ENCODE results near the gene MARK3. TPM values are rescaled to one million over a fixed set of nuclear protein-coding genes. Genes with fewer than 3 reads are reported as not detected.

The MARK3 gene
- total RNA-seq, 1 experiment from 2014 or later, result 189 TPM

DNA sequence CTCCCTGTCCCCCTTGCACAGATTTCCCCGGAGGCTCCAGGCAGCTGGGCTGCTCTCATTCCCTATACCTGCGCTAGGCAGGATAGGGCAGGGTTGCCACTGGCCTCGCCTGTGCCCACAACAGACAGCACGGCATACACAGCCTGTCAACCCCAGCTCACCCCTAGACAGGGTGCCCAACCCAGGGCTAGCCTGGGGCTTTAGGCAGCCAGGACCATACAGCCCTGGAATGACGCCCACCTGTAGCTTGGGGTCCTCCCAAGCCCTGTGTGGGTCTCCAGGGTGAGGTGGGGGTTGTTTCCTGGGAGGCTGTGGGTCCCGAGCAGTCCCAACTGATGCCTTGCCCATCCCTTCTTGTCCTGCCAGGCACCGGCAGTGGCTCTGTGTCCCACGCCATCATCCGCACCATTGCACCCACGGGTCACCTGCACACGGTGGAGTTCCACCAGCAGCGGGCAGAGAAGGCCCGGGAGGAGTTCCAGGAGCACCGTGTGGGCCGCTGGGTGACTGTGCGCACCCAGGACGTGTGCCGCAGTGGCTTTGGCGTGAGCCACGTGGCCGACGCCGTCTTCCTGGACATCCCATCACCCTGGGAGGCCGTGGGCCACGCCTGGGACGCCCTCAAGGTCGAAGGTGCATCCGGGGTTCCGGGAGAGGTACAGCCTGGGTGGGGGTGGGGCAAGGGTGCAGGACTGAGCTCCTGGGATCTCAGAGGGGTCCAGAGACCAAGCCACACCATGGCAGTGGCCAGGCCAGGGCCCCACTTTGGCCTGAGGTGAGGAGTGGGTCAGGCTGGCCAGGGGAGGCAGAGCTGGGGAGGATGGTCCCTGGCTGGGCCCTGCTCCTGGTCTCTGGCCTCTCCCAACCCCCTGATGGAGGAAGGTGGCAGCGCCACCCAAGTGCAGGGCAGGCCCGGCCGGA lies 147.3 kb downstream of the MARK3 start:
- Histone ChIP-seq H3K27me3 (ENCODE audit: insufficient read depth, low read depth) (no peaks in the 10 kb centered on the region), H4K20me1 (ENCODE audit: insufficient read depth) (peaks cover 54% of the 10 kb centered on the region), H3K9me2 (ENCODE audit: insufficient read depth) (no peaks in the 10 kb centered on the region), H3K27ac (no peak overlapping the region), H3F3A (ENCODE audit: insufficient read depth, low read depth) (peaks cover 18% of the 10 kb centered on the region; the same call in 1 of the 2 replicates), H3K4me3 (no peak overlapping the region), H3K79me2 (ENCODE audit: low read depth) (peaks cover 44% of the 10 kb centered on the region), H3K4me2 (no peak overlapping the region), H3K4me1 (replicated peaks; ENCODE audit: insufficient read depth) (peaks cover 21% of the 10 kb centered on the region), H2AFZ (no peak overlapping the region), H3K36me3 (ENCODE audit: low read depth) (peaks cover 18% of the 10 kb centered on the region; the same call in 1 of the 2 replicates), H3K9me3 (ENCODE audit: insufficient read depth, low read depth) (no peaks in the 10 kb centered on the region)
- TF ChIP-seq, protein P1, sequence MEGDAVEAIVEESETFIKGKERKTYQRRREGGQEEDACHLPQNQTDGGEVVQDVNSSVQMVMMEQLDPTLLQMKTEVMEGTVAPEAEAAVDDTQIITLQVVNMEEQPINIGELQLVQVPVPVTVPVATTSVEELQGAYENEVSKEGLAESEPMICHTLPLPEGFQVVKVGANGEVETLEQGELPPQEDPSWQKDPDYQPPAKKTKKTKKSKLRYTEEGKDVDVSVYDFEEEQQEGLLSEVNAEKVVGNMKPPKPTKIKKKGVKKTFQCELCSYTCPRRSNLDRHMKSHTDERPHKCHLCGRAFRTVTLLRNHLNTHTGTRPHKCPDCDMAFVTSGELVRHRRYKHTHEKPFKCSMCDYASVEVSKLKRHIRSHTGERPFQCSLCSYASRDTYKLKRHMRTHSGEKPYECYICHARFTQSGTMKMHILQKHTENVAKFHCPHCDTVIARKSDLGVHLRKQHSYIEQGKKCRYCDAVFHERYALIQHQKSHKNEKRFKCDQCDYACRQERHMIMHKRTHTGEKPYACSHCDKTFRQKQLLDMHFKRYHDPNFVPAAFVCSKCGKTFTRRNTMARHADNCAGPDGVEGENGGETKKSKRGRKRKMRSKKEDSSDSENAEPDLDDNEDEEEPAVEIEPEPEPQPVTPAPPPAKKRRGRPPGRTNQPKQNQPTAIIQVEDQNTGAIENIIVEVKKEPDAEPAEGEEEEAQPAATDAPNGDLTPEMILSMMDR (conservative IDR thresholded peaks at IDR 0.05), result no peak
- no peak for TF ChIP-seq EZH2 (IDR thresholded peaks at IDR 0.05; ENCODE audit: low read depth)
- intact Hi-C loops (cut with micrococcal nuclease; ENCODE audit: unreplicated experiment), result no loop called here
- no peak for DNase-seq
- no TSS peak for BruUV-seq (replicated peaks)
- CTCF ChIA-PET, result interaction anchor here (0.6 kb wide), 1 partner anchor 423 kb away, joined by 4 read pairs; no protein-coding TSS in a partner anchor
- POLR2A ChIA-PET (ENCODE audit: unreplicated experiment), result interaction anchor here (0.6 kb wide), 1 partner anchor 11 kb away, joined by 7 read pairs; no protein-coding TSS in a partner anchor

DNA sequence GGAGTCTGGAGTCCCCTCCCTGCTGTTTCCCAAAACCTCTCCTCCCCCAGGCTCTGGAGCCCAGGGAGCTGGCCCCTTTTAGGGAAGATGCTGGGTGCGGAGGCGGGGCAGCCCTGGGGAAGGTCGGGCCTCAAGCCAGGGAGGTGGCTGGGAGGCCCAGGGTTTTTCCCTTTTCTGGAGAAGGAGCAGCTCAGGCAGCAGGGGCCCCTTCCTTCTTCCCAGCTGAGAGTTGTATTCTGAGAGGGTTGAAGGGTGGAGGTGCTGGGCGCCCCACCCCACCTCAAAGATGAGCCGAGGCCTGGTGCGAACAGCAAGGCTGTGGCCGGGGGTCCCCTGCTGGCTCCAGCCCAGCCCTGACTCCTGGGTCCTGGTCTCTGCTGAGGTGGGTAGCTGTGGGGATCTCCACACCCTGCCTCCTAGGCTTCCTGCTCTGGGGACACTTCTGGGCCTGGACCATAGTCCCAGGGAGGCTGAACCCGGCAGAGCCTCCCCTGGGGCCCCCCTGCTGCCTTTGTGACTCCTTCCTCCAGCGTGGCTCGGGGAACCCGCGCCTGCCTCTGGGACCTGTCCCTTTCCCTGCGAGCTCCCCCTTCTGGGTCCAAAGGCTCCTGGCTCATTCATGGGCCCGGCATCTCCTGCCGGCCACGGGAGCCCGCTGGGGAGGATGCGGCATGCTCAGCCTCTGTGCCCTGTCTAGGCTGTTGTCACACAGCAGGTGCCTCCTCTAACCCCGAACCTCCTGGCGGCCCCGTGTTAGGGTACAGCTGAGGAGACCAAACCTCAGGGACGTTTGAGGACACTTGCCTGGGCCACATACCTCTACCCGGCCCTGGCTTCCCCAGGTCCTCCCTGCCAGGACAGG lies 148.2 kb downstream of the MARK3 start:
- no peak overlapping the region for H3K27ac ChIP-seq
- H3K27me3 ChIP-seq (ENCODE audit: insufficient read depth, low read depth), result no peaks in the 10 kb centered on the region
- H3K36me3 ChIP-seq (ENCODE audit: low read depth), result peaks cover 18% of the 10 kb centered on the region; the same call in 1 of the 2 replicates
- H3K4me2 ChIP-seq, result no peak overlapping the region
- no peak overlapping the region for H3K4me3 ChIP-seq
- no peak overlapping the region for H2AFZ ChIP-seq
- POLR2A ChIA-PET (ENCODE audit: unreplicated experiment), result no interaction called here
- no peak for TF ChIP-seq EZH2 (IDR thresholded peaks at IDR 0.05; ENCODE audit: low read depth)
- TF ChIP-seq, protein P1 (conservative IDR thresholded peaks at IDR 0.05), result no peak
- no peaks in the 10 kb centered on the region for H3K9me2 ChIP-seq (ENCODE audit: insufficient read depth)
- H3K9me3 ChIP-seq (ENCODE audit: insufficient read depth, low read depth), result no peaks in the 10 kb centered on the region
- H3K79me2 ChIP-seq (ENCODE audit: low read depth), result peaks cover 37% of the 10 kb centered on the region
- peaks cover 24% of the 10 kb centered on the region; the same call in 1 of the 2 replicates for H3F3A ChIP-seq (ENCODE audit: insufficient read depth, low read depth)
- no TSS peak for BruUV-seq (replicated peaks)
- no peak for DNase-seq
- H4K20me1 ChIP-seq (ENCODE audit: insufficient read depth), result peaks cover 62% of the 10 kb centered on the region
- intact Hi-C loops (cut with micrococcal nuclease; ENCODE audit: unreplicated experiment), result no loop called here
- H3K4me1 ChIP-seq (replicated peaks; ENCODE audit: insufficient read depth), result peaks cover 18% of the 10 kb centered on the region
- CTCF ChIA-PET, result interaction anchor here (0.7 kb wide), 1 partner anchor 12 kb away, joined by 3 read pairs; no protein-coding TSS in a partner anchor

DNA sequence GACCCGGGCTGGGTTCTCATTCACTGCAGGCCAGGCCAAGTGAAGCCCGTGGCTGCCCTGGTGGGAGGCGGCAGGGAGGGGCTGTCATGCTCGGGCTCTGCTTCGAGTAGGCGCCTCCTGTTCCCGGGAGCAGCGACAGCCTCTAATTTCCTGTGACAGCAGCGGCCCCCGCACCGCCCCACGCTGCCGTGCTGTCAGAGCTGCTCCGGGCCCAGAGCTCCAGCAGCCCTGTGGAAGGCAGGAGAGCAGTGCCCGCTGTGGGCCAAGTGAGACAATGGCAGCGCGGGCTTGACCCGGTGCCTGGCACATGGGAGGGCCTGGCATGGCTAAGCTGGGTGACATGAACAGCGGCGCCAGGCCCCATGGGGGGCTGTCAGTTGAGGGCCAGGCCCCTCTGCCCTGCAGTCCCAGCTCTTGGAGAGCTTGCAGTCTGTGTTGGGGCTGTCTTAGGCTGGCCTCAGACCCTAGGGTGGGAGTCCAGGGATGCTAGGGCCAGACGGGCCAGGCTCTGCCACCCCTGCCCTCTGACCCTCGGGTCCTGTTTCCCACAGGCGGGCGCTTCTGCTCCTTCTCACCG lies 148.9 kb downstream of the MARK3 start:
- H4K20me1 ChIP-seq (ENCODE audit: insufficient read depth), result peaks cover 63% of the 10 kb centered on the region
- no peak overlapping the region for H3K27ac ChIP-seq
- no peak for TF ChIP-seq EZH2 (IDR thresholded peaks at IDR 0.05; ENCODE audit: low read depth)
- TF ChIP-seq, protein P1 (conservative IDR thresholded peaks at IDR 0.05), result no peak
- no peaks in the 10 kb centered on the region for H3K9me2 ChIP-seq (ENCODE audit: insufficient read depth)
- H3K4me3 ChIP-seq, result no peak overlapping the region
- ChIA-PET POLR2A (ENCODE audit: unreplicated experiment) (interaction anchor here (0.6 kb wide), 1 partner anchor 742 kb away, joined by 3 read pairs; no protein-coding TSS in a partner anchor), CTCF (no interaction called here)
- no peak overlapping the region for H2AFZ ChIP-seq
- intact Hi-C loops (cut with micrococcal nuclease; ENCODE audit: unreplicated experiment), result no loop called here
- H3K36me3 ChIP-seq (ENCODE audit: low read depth), result peaks cover 18% of the 10 kb centered on the region; the same call in 1 of the 2 replicates
- no peaks in the 10 kb centered on the region for H3K27me3 ChIP-seq (ENCODE audit: insufficient read depth, low read depth)
- no peak overlapping the region for H3K4me2 ChIP-seq
- no peak for DNase-seq
- no peaks in the 10 kb centered on the region for H3K9me3 ChIP-seq (ENCODE audit: insufficient read depth, low read depth)
- H3K79me2 ChIP-seq (ENCODE audit: low read depth), result peaks cover 32% of the 10 kb centered on the region
- BruUV-seq (replicated peaks), result no TSS peak
- peaks cover 31% of the 10 kb centered on the region for H3F3A ChIP-seq (ENCODE audit: insufficient read depth, low read depth)
- peaks cover 24% of the 10 kb centered on the region for H3K4me1 ChIP-seq (replicated peaks; ENCODE audit: insufficient read depth)

Measured in PC-9 (cell line).